SK-MEL-5 (cell line): Measurements from ENCODE around the gene CHRNA9. TPM values are rescaled to one million over a fixed set of nuclear protein-coding genes. Genes with fewer than 3 reads are reported as not detected.
"Not testable (repeated sequence)": the region's sequence is repeated elsewhere in the genome, so short reads cannot be mapped to it uniquely, and the experiment has no call there.

Experiments used
- DNase-seq: peaks from one replicate; pipeline ENCODE4 v3.0.0-alpha.2; 2016; ENCODE audit warnings: low read depth, low spot score
- in situ Hi-C: cut with HindIII; loops from 2 replicates; pipeline ENCODE4 v1.10.0; 2016; ENCODE audit warnings: low sequenced_read_pairs, high pct_unique_total_duplicates, low pct_unique_long_range_greater_than_20kb
- polyA plus RNA-seq, 2 experiments: library from polyadenylated mRNA; depleted of rRNA; stranded (reverse); fragments of >200 nt; gene quantifications; 2 replicates each; pipeline ENCODE4 v1.2.3, GENCODE V29; 2015
- total RNA-seq: library from RNA; depleted of rRNA; stranded (reverse); fragments of >200 nt; shearing (Covaris generic); gene quantifications from 2 replicates; pipeline ENCODE4 v1.2.3, GENCODE V29; 2014; rRNA removed

Gene CHRNA9
- not detected in 2 replicates for total RNA-seq
- polyA plus RNA-seq (2015; cell fraction: cytosol; rRNA removed): 0.04 TPM in 1 of 2 replicates, not detected in the other
- not detected in 2 replicates for polyA plus RNA-seq (2015; cell fraction: nucleus; rRNA removed)

GRCh38 chr4:40334591-40335524 is at the start of gene CHRNA9:
CHRNA9 (plus strand) TSS chr4:40335333; CDS start chr4:40335468, 135 bp downstream.
- DNase-seq: no peak
- in situ Hi-C loops: no loop called here

- in situ Hi-C loops: no loop called here
- no peak for DNase-seq
Observed at GRCh38 chr4:40285692-40286091, 49.4 kb upstream of the CHRNA9 start.

- DNase-seq: no peak
- in situ Hi-C loops: no loop called here
Observed at GRCh38 chr4:40288566-40288965, 46.6 kb upstream of the CHRNA9 start.

- DNase-seq: no peak
- in situ Hi-C loops: no loop called here
Observed at GRCh38 chr4:40289366-40290188, 45.6 kb upstream of the CHRNA9 start.

- peak; percentile 6 for DNase-seq
Observed at GRCh38 chr4:40290611-40291186, 44.4 kb upstream of the CHRNA9 start.

GRCh38 chr4:40292313-40292759 is 42.8 kb upstream of the CHRNA9 start:
- DNase-seq: peak; percentile 26
- in situ Hi-C loops: no loop called here

More at GRCh38 chr4:40290611-40291186, 44.4 kb upstream of the CHRNA9 start:
- in situ Hi-C loops: not testable (repeated sequence)

GRCh38 chr4:40294339-40294738 is 40.8 kb upstream of the CHRNA9 start:
- no peak for DNase-seq
- in situ Hi-C loops: no loop called here

GRCh38 chr4:40295030-40295429 is 40.1 kb upstream of the CHRNA9 start:
- DNase-seq, in situ Hi-C loops: not testable (repeated sequence)

GRCh38 chr4:40295572-40295971 is 39.6 kb upstream of the CHRNA9 start:
- DNase-seq: no peak
- in situ Hi-C loops: no loop called here

GRCh38 chr4:40299126-40299525 is 36.0 kb upstream of the CHRNA9 start:
- DNase-seq: no peak
- in situ Hi-C loops: no loop called here

- DNase-seq: no peak
- in situ Hi-C loops: no loop called here
Observed at GRCh38 chr4:40299811-40300292, 35.3 kb upstream of the CHRNA9 start.

GRCh38 chr4:40300371-40301162 is 34.6 kb upstream of the CHRNA9 start:
- in situ Hi-C loops: no loop called here

GRCh38 chr4:40301603-40302002 is 33.5 kb upstream of the CHRNA9 start:
- DNase-seq: no peak
- in situ Hi-C loops: no loop called here

More at GRCh38 chr4:40300371-40301162, 34.6 kb upstream of the CHRNA9 start:
- DNase-seq: no peak

- DNase-seq: no peak
- in situ Hi-C loops: no loop called here
Observed at GRCh38 chr4:40303751-40304150, 31.4 kb upstream of the CHRNA9 start.

GRCh38 chr4:40305328-40306170 is 29.6 kb upstream of the CHRNA9 start:
- in situ Hi-C loops: no loop called here
- DNase-seq: no peak

GRCh38 chr4:40306226-40306625 is 28.9 kb upstream of the CHRNA9 start:
- DNase-seq: no peak
- in situ Hi-C loops: no loop called here
